HG03439 (cell line): ENCODE data around the gene ILF2.
"Not testable (repeated sequence)": the region's sequence is repeated elsewhere in the genome, so short reads cannot be mapped to it uniquely, and the experiment has no call there.

Experiments used
- ATAC-seq: cut with Tn5 transposase; IDR thresholded peaks from one replicate; pipeline ENCODE4 v1.9.1; 2021; ENCODE audit warnings: mild to moderate bottlenecking, moderate library complexity; ENCODE audit not compliant: unreplicated experiment

ILF2 gene

DNA sequence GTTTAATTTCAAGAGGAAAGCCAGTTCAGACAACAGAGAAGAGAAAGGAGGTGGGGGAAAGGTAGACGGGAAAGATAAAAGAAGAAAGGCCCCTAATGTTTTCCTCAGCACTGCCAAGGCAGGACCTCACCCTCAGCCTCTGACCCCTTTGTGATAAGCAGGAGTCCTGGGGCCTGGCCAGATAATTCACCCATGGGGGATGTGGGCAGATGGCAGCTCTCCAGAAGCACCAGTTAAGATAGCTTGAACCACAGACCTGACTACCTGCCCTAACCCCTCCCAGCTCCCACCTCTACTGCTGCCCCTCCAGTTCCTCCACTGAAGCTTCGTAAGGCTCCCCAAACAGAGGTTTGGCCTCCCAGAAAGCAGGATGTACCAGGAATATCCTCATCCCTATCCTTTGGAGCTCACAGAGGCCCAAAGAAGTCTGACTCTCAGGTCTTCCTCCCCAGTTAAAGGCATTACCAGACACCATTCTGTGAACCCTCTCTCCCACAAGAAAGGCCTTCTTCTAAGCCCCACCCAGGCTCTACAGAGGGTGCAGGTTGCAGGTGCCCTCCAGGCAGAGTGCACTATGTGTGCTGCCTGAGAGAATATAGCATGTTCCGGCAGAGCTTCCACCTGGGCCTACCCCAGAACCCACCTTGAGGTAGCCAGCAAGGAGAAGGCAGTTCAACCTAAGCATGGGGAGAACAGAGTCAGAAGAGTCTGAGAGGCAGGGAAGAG, 21.5 kb downstream of the ILF2 start:
- no peak for ATAC-seq

DNA sequence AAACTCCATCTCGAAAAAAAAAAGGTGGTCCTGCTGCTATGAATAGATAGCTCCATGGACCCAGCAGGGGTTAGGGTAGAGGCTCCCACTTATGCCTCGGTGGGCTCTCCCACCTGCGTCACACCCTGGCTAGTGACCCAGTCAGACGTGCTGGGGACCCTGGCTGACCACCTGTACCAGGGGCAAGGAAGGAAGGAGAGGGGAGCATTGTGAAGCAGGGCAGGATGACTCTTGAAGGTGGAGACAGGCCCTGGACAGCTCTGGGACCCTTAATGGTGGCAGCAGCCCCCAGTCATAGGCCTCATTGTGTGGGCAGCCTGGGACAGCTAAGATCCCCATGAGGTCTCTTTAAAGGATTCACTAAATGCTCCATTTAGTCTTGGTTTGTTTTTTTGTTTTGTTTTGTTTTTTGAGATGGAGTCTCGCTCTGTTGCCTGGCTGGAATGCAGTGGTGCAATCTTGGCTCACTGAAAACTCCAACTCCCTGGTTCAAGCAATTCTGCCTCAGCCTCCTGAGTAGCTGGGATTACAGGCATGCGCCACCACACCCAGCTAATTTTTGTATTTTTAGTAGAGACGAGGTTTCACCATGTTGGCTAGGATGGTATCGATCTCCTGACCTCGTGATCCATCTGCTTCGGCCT, 22.7 kb downstream of the ILF2 start:
- ATAC-seq = no peak

- ATAC-seq = no peak
Measured at GRCh38 chr1:153647346-153647714, 23.5 kb downstream of the ILF2 start.

DNA sequence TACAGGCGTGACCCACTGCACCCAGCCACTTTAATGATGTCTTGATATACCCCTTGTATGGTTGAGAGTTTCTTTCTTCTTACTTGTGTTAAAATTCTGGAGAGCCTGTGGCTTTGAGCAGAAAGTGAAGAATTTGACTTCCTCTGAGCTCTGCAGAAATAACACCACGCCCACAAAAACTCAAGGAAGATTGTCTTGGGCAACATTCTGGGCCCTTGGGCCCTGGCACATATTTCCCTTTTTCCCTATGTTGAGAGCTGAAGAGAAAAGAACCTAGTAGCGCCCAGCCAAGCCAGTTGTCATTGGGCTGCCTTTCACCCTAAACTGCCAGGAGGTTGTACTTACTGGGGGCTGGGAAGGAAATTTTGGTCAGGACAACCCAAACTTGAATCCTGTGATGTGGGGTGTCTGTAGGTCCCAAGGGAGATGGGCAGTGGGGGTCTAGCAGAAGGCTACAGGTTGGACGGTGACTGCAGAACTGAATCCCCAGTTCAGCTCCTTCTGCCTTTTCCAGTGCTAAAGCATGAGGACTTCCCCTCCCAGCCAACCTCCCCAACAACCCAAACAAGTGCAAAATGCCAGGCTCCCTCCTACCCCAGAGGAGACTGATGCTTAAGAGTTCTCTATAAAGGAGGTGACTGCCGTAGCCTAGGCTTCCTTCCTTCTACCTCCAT, 24.0 kb downstream of the ILF2 start:
- no peak for ATAC-seq

GRCh38 chr1:153643816-153644215, 27.0 kb downstream of the ILF2 start:
- no peak for ATAC-seq

DNA sequence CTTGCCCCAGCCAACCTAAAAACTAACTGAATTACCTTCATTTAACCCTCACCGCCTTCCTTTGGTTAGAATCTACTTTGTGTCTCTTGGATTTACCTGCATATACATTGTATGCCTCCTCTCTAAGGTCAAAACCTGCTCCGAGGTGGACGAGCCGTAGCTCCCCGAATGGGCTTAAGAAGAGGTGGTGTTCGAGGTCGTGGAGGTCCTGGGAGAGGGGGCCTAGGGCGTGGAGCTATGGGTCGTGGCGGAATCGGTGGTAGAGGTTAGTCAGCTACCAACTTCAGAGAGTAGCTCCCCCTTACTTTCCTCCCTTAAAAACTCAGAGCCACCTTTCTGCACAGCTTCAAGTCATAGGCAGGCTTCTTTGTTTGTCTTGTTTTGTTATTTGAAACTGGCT, 27.7 kb downstream of the ILF2 start:
- no peak for ATAC-seq

DNA sequence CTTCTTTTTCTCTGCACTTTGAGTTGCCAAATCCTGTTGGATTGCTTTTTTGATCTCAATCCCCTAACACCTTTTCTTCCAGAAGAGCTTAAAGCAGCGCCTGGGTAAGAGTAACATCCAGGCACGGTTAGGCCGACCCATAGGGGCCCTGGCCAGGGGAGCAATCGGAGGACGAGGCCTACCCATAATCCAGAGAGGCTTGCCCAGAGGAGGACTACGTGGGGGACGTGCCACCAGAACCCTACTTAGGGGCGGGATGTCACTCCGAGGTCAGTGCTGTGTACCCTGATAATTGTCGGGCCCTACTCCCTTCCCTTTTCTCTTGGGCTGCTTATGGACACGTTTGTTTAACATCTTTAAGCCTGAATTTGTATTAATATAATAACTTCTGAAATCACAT, 28.6 kb downstream of the ILF2 start:
- no peak for ATAC-seq

GRCh38 chr1:153640861-153641260, 29.9 kb downstream of the ILF2 start:
- ATAC-seq = no peak

DNA sequence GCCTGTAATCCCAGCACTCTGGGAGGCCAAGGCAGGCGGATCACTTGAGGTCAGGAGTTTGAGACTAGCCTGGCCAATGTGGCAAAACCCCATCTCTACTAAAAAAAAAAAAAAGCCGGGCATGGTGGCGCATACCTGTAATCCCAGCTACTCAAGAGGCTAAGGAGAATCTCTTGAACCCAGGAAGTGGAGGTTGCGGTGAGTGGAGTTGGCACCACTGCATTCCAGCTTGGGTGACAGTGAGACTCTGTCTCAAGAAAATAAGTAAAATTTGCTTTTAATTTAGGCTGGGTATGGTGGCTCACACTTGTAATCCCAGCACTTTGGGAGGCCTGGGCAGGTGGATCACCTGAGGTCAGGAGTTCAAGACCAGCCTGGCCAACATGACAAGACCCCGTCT, 30.6 kb downstream of the ILF2 start:
- not testable (repeated sequence) for ATAC-seq

DNA sequence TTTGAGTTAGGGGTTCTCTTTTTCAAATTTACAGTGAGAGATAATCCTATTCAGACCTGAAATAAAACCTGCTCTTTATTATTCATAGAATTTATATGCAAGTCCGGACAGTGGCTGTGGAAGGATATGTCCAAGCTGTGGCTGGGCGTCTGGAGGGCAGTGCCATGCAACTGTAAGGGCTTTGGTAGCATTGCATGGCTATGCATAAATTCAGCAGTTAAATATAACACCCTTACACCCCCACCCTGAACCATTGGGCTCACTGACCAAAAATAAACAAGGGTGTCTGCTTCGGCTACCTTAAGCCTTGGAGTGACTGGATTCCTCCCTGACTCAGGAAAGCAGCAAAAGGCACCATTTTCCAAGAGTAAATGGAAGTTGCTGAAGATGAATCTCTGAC, 31.5 kb downstream of the ILF2 start:
- no peak for ATAC-seq

- no peak for ATAC-seq
Measured at GRCh38 chr1:153638261-153638660, 32.5 kb downstream of the ILF2 start.

DNA sequence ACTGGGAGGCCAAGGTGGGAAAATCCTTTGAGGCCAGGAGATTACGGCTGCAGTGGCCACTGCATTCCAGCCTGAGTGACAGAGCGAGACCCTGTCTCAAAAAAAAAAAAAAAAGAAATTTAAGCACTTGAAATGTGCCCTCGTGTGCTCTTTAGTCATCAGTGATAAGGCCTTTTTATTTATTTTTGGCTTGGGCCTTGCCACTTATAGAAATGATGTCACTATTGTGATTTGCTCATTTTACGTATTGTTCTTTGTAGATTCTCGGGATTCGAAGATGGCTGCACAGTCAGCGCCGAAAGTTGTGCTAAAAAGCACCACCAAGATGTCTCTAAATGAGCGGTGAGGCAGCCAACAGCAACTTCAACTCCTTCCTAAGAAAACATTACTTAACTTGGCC, 34.5 kb downstream of the ILF2 start:
- no peak for ATAC-seq

- no peak for ATAC-seq
Measured at GRCh38 chr1:153635872-153636271, 34.9 kb downstream of the ILF2 start.

DNA sequence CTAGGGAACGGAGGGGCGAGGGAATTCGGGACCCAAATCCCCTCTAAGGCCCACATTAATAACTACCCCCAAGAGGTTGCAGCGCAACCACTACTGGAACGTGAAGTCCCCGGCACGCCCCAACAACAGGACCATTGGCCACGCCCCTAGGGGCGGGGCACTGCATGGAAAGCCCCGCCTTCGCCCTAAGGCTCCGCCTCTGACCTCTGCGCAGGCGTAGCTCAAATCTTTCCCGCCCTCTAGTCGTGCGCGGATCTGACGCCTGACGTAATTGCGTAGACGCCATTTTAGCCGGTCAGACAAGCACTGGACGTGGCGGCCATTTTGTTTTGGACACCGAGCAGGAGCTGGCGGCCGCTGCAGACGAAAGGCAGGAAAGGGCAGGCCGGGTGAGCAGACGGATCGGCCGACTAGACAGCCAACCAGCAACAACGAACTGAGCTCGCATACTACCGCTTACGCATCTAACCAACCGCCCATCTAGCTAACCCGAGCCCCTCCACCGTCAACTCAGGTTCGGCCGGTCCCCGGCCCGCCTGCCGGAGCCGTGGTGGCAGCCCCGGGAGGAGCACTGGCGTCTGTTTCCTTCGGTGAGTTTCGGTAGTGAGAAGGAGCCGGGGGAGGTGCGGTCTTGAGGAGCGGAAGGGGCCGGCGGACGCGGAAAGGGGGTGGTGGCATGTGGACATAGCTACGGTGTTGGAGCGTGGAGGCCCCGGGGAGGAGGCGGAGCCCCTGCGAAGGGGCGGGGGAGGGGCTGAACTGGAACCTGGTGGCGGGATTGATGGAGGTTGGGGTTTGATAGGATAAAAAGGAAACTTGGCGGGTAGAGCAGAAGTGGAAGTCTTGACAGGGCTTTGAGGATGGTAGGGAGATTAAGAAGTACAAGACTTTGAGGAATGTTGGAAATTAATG, 36.8 kb downstream of the ILF2 start, which contains the start of gene CHTOP:
Gene CHTOP, plus strand, starts transcription at position 313 of the 912 bp plus-strand sequence. CDS start 2,523 bp downstream, outside the sequence.
- ATAC-seq = peak; percentile 90

DNA sequence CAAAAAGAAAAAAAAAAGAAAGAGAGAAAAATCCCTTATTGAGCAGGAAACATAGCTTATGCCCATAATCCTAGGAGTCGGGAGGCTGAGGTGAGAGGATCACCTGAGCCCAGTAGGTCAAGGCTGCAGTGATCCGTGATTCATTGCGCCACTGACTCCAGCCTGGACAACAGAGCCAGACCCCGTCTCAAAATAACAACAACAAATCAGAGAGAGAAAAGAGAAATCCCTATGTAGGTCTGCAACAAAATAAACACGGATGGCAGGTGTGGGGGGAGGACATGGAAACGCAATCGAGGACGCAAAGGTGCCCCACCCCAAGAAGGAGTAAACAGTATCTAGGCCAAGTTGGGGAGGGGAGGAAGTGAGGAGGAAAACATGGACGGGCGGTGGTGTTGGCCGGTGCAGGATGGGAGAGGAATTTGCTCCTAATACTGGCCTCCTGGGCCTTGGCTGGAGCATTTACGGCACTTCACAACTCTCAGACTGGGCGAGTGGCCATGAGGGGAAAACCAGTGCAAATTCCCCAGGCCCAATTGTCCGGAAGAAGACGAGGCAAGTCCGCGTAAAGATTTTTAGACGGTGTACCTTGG, 37.5 kb downstream of the ILF2 start:
- no peak for ATAC-seq

GRCh38 chr1:153631047-153632022, 39.5 kb downstream of the ILF2 start:
- no peak for ATAC-seq

- no peak for ATAC-seq
Measured at GRCh38 chr1:153630384-153630783, 40.4 kb downstream of the ILF2 start.

DNA sequence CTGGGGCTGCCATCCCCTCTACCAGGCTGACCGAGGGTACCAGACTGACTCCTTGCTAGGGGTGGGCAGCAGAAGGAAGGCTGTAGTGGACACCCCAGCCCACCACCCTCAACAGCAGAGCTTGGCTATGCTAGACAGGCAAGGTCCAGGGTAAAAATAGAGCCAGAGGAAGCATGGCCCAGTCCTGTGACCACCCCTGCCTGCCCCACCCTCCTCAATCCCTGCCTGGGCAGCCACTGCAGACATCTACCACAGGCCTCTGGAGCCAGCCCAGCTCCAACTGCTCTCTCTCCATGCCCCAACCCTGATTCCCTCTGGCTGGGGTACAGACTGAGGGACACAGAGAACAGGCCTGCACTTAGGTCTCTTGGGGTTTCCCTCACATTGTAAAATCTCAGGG, 40.8 kb downstream of the ILF2 start:
- no peak for ATAC-seq

DNA sequence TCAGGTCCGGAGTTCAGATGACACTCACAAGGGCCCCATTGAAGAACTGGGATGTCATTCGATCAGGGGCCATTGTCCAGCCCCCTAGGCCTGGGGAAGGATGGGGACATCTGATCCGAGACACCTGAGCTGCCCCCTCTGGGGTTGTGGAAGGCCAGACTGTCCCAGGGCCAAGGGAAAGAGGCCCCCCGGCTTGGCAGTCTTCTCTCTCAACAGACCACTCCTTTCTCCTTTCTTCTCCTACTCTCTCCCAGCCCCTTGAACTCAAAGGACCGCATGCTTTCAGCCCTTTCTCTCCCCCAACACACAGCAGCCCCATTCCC, 41.5 kb downstream of the ILF2 start:
- no peak for ATAC-seq
